Mucosa of stomach (tissue), 1 donor: Measurements from ENCODE around the gene APLN.

Experiments
- H3K27me3 ChIP-seq: one replicate; pipeline ENCODE4 v1.7.0; 2013; ENCODE audit warnings: mild to moderate bottlenecking, low read length; ENCODE audit not compliant: control insufficient read depth, insufficient read depth
- H3K36me3 ChIP-seq: one replicate; pipeline ENCODE4 v1.7.0; 2013; ENCODE audit warnings: low read length; ENCODE audit not compliant: control insufficient read depth, insufficient read depth
- H3K4me1 ChIP-seq: one replicate; pipeline ENCODE4 v1.7.0; 2013; ENCODE audit warnings: mild to moderate bottlenecking, low read length; ENCODE audit not compliant: control insufficient read depth, insufficient read depth
- H3K4me3 ChIP-seq: one replicate; pipeline ENCODE4 v1.7.0; 2013; ENCODE audit warnings: low read length
- H3K9ac ChIP-seq: one replicate; pipeline ENCODE4 v1.7.0; 2013; ENCODE audit warnings: mild to moderate bottlenecking, low read length, moderate library complexity
- H3K9me3 ChIP-seq: one replicate; pipeline ENCODE4 v1.7.0; 2013; ENCODE audit warnings: mild to moderate bottlenecking, low read length, moderate library complexity; ENCODE audit not compliant: control insufficient read depth
- donor health status: Pancreatic carcinoma.

The APLN gene

GRCh38 chrX:129658429-129658828 lies 3.7 kb upstream of the APLN start:
- H3K4me3 ChIP-seq = no peak overlapping the region
- no peak overlapping the region for H3K9ac ChIP-seq
- H3K36me3 ChIP-seq = no peaks in the 10 kb centered on the region
- H3K4me1 ChIP-seq = peaks cover 9% of the 10 kb centered on the region
- H3K27me3 ChIP-seq = peaks cover 11% of the 10 kb centered on the region
- H3K9me3 ChIP-seq = no peaks in the 10 kb centered on the region

- Histone ChIP-seq H3K4me1 (peaks cover 9% of the 10 kb centered on the region), H3K36me3 (no peaks in the 10 kb centered on the region), H3K27me3 (peaks cover 20% of the 10 kb centered on the region), H3K9ac (no peak overlapping the region), H3K4me3 (no peak overlapping the region), H3K9me3 (no peaks in the 10 kb centered on the region)
These were observed 942 bp upstream of the APLN start for GRCh38 chrX:129655547-129656249.

DNA sequence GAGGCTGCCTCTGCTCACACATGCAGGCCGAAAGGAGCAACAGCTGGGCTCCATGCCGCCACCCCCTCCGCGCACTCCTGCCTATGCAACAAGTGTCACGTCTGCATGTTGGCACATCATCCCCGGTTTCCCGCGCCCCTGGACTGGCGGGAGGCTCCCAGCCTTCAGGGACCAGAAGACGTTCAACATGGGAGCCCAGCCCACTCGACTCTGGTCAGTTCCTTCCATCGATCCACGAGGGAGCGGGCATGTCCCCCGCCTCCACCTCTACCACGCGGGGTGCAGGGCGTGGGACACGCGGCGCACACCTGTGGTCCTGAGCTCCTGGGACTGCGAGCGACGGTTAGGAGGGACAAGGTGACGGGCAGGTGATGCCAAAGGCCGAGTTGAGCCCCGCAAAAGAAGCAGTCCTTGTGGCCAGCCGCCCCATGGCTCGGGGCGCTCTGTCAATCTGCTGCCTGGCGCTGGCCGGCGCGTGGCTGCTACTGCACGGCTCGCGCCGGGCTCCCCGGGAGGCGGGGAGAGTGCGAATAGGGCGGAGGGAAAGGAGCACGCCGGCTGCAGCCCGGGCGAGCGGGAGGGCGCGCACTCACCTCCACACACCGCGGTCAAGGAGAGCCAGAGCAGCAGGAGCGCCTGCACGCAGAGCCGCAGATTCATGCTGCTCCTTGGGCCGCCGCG lies 645 bp downstream of the APLN start:
- Histone ChIP-seq H3K9me3 (no peaks in the 10 kb centered on the region), H3K27me3 (peaks cover 20% of the 10 kb centered on the region), H3K4me1 (peaks cover 9% of the 10 kb centered on the region), H3K4me3 (no peak overlapping the region), H3K36me3 (no peaks in the 10 kb centered on the region), H3K9ac (no peak overlapping the region)

DNA sequence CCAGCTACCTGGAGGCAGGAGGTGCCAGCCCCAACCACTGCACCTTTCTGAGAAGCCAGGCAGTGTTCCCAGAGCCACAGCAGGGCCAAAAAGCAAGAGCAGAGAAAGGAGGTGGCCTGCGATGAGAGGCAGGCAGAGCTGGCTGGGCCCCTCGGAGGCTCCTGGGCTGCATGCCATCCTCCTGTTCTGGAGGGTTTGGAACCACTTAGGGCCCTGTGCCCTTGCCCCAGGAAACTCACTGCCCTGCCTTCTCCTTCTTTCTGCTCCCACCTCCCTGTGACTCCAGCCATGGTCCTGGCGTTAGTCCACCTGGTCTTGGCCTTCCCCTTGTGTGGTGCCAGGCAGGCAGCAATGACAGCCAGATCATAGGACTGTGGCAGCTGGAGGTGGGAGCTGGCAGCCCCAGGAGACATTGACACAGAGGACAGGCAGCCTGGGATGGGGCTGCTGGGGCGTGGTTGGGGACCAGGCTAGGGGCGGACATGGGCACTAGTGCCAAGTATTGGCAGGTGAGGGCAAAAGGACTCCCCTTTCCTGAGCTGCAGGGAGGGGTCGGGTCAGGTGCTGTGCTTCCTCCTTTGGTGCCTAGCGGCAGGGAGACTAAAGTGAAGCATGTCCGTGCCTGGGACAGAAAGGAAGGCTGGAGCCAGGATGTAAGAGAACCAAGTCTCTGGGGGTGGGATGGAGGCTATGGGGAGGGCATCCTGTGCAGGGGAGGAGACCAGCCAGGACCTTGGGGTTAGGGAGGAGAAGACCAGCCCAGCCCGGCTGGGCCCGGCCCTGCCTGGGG lies 1.4 kb downstream of the APLN start:
- no peak overlapping the region for H3K4me3 ChIP-seq
- peaks cover 9% of the 10 kb centered on the region for H3K4me1 ChIP-seq
- no peaks in the 10 kb centered on the region for H3K36me3 ChIP-seq
- no peaks in the 10 kb centered on the region for H3K9me3 ChIP-seq
- peaks cover 20% of the 10 kb centered on the region for H3K27me3 ChIP-seq
- no peak overlapping the region for H3K9ac ChIP-seq

DNA sequence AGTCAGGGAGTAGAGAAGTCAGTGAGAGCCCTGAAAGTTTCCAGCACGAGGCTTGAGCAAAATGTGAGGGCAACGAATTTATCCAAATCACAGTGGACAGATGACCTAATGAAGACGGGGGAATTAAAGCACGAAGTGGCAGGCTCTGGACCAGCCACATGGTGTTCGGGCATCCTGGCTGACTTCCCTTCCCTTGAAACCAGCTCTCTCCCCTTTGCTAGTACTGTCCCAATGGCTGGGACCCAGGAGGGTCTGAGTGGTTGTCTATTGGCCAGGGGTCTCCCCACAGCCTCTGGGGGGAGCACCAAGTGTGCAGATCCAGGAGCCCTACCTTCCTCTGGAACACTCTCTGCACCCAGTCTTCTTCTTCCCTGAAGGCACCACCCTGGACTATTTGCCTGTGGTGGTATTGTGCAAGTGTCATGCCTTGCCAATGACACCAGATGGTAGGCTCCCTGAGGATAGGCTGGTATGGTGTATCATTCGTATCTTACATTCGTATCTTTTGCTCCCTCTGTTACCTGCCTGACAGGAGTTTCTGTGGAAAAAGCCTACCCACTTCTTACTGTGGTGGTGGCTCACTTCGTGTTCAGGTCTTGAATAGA lies 2.1 kb downstream of the APLN start:
- H3K4me1 ChIP-seq = peaks cover 9% of the 10 kb centered on the region
- no peaks in the 10 kb centered on the region for H3K9me3 ChIP-seq
- no peaks in the 10 kb centered on the region for H3K36me3 ChIP-seq
- H3K4me3 ChIP-seq = no peak overlapping the region
- H3K27me3 ChIP-seq = peaks cover 20% of the 10 kb centered on the region
- H3K9ac ChIP-seq = no peak overlapping the region

DNA sequence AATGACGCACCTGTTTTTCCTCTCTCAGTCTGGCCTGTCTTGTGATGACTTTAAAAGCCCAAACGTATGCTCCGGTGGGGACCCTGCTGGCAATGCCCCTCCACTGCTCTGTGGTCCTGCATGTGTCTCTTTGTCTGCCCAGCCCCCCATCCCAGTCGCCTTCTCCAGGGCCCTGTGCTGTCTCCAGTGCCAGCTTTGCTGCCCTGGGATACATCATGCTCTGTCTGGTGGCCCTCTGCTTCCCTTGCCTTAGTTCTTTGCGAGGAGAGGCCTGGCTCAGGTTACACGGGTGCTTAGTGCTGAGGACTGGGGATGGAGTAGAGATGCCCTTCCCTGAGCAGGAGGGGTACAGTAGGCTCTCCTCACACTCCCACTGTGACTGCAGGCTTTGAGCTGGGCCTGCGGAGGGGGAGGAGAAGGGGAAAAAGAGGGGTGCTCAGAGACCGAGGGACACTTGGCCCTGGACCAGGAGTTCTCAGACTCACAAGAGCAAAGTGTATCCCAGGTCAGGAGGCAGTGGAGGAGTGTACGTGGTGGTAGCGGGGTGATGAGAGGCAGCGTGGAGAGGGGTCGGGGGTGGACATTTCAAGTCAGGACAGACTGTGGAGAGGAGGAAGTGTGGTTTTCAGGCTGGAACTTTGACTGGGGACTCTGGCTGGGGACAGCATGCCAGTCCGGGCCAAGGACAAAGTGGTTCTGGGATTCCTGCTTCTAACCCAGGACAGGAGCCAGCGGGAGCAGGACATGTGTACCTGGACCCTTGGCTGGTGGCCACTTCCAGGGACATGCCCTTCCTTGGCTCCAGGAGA lies 2.8 kb downstream of the APLN start:
- no peak overlapping the region for H3K9ac ChIP-seq
- no peaks in the 10 kb centered on the region for H3K36me3 ChIP-seq
- no peaks in the 10 kb centered on the region for H3K9me3 ChIP-seq
- H3K27me3 ChIP-seq = peaks cover 20% of the 10 kb centered on the region
- H3K4me3 ChIP-seq = no peak overlapping the region
- H3K4me1 ChIP-seq = peaks cover 9% of the 10 kb centered on the region

GRCh38 chrX:129650821-129651510 lies 3.8 kb downstream of the APLN start:
- H3K4me1 ChIP-seq = peaks cover 9% of the 10 kb centered on the region
- no peaks in the 10 kb centered on the region for H3K36me3 ChIP-seq
- no peak overlapping the region for H3K4me3 ChIP-seq
- peaks cover 20% of the 10 kb centered on the region for H3K27me3 ChIP-seq
- no peak overlapping the region for H3K9ac ChIP-seq
- no peaks in the 10 kb centered on the region for H3K9me3 ChIP-seq

- no peak overlapping the region for H3K9ac ChIP-seq
- peaks cover 17% of the 10 kb centered on the region for H3K27me3 ChIP-seq
- H3K4me3 ChIP-seq = no peak overlapping the region
- H3K4me1 ChIP-seq = peaks cover 8% of the 10 kb centered on the region
- no peaks in the 10 kb centered on the region for H3K9me3 ChIP-seq
- no peaks in the 10 kb centered on the region for H3K36me3 ChIP-seq
These were observed 4.5 kb downstream of the APLN start for GRCh38 chrX:129650183-129650689.

DNA sequence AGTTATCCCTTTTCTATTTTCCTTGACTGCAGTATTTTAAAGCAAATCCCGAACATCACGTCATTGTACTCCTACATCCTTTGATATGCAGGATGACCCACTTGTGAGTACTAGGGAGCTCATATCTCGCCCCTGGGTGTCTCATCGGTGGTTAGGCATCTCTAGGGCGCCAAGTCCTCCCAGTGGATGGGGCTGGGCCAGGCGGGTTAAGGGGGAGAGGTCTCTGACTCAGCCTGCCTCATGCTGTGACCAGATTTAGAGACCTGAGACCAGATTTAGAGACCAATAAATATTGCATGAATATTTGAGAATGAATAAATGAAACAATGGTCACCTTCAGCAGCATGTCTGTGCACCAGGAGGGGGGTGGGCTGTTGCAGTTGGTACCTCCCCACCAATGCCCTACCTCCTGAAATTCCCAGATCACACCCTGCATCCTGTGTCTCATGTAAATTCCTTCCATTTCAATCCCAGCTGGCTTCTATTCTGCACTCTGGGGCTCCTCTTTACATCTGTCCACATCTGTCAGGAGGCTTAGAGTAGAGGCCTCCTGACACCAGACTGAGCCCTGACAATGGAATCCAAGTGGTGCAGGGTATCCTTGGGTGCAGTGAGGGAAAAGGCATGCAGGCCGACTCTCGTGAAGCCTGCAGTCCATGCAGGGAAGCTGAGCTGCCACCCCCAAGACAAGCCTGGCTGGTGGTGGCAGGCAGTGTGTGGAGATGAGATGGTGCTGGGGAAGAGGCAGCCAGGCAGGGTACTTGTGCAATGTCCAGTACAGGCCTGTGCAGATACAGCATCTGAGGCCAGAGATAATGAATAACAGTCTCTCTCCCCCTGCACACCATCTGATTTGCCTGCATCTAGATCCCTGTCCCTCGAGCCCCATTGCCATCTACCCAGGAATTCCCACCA lies 5.2 kb downstream of the APLN start:
- H3K4me1 ChIP-seq = peaks cover 5% of the 10 kb centered on the region
- peaks cover 16% of the 10 kb centered on the region for H3K27me3 ChIP-seq
- H3K36me3 ChIP-seq = no peaks in the 10 kb centered on the region

DNA sequence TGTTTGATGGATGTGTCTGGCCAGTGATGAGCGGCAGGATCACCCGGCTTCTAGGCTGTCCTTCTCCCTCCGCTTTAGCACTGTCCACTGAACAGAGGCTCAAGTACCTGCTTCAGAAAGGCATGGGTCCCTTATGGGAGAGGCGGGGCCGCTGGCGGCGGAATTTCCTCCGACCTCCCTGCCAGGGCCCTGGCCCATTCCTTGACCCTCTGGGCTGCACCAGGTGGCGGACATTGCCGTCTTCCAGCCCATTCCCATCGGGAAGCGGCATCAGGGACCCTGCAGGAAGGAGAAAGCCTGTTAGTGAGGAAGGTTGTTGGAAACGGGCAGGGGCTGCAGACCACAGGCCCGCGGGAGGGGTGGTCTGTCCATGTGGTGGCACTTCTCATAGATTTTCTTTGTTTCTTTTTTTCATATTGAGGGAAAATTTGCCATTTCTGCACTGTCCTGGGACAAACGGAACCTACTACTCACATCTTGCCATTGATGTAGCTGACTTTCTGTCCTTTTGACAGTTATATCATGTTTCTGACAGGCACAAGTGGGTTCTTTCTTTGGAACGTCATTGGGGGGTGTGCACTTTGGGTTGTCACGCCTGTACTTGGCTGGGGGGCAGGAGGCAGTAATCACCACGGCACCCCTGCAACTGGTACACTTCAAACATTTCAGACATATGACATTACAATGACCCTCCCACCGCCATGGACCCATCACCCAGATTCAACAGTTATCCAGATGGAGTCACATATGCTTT lies 6.1 kb downstream of the APLN start:
- no peak overlapping the region for H3K4me3 ChIP-seq
- no peaks in the 10 kb centered on the region for H3K9me3 ChIP-seq
- no peak overlapping the region for H3K9ac ChIP-seq
- H3K4me1 ChIP-seq = peaks cover 2% of the 10 kb centered on the region
- H3K36me3 ChIP-seq = no peaks in the 10 kb centered on the region
- peaks cover 11% of the 10 kb centered on the region for H3K27me3 ChIP-seq

More for the DNA sequence above, 5.2 kb downstream of the APLN start:
- H3K9me3 ChIP-seq = no peaks in the 10 kb centered on the region
- H3K9ac ChIP-seq = no peak overlapping the region
- no peak overlapping the region for H3K4me3 ChIP-seq
